Loucy (cell line): ENCODE measurements around the gene AHR.

Experiments
- CTCF ChIP-seq: fragments of 200-600 bp; sonication (generic); conservative IDR thresholded peaks from 2 replicates; pipeline ENCODE4 v1.5.1; 2014; ENCODE audit warnings: mild to moderate bottlenecking, antibody characterized with exemption, low read length
- EZH2phosphoT487 ChIP-seq: fragments of 200-600 bp; IDR thresholded peaks from 2 replicates; pipeline ENCODE4 v1.6.1; 2018; ENCODE audit warnings: antibody characterized with exemption, mild to moderate bottlenecking, moderate library complexity, borderline replicate concordance

GRCh38 chr7:17339952-17340351 is 41.5 kb downstream of the AHR start:
- TF ChIP-seq CTCF (no peak), EZH2phosphoT487 (no peak)
